K562 (cell line): Measurements from ENCODE around the gene CCDC178. TPM values are rescaled to one million over a fixed set of nuclear protein-coding genes. Genes with fewer than 3 reads are reported as not detected.

ENCODE experiments used
- ARID1B ChIP-seq: fragments of 450-650 bp; IDR thresholded peaks from 2 replicates; pipeline ENCODE4 v1.6.1; 2016; ENCODE audit warnings: antibody characterized with exemption, mild to moderate bottlenecking, inconsistent platforms
- C11orf30 ChIP-seq: fragments of 450-650 bp; IDR thresholded peaks from 2 replicates; pipeline ENCODE4 v1.6.1; 2016; ENCODE audit warnings: low read depth, mild to moderate bottlenecking
- CBFA2T2 ChIP-seq: fragments of 450-650 bp; conservative IDR thresholded peaks from 2 replicates; pipeline ENCODE4 v1.6.1; 2017; ENCODE audit warnings: mild to moderate bottlenecking
- CBFA2T3 ChIP-seq: fragments of 450-650 bp; IDR thresholded peaks from 2 replicates; pipeline ENCODE4 v1.6.1; 2017
- CBX1 ChIP-seq: sonication (generic); IDR thresholded peaks from 2 replicates; pipeline ENCODE4 v1.6.1; 2016; ENCODE audit warnings: antibody characterized with exemption, low read depth, mild to moderate bottlenecking
- DPF2 ChIP-seq: fragments of 450-650 bp; IDR thresholded peaks from 2 replicates; pipeline ENCODE4 v1.6.1; 2016
- EGR1 ChIP-seq: fragments of 450-650 bp; conservative IDR thresholded peaks from 2 replicates; pipeline ENCODE4 v1.6.1; 2017; ENCODE audit warnings: mild to moderate bottlenecking
- EP300 ChIP-seq: IDR thresholded peaks from 2 replicates; pipeline ENCODE4 v1.6.1; 2012; ENCODE audit warnings: low read length, improper control_type of control experiment
- FOSL1 ChIP-seq: fragments of 200-800 bp; sonication (Bioruptor generic); conservative IDR thresholded peaks from 2 replicates; pipeline ENCODE4 v1.6.1; 2016; ENCODE audit warnings: missing genetic modification characterization, missing compliant biosample characterization
- GATAD2B ChIP-seq: fragments of 450-650 bp; IDR thresholded peaks from 2 replicates; pipeline ENCODE4 v1.6.1; 2017; ENCODE audit warnings: mild to moderate bottlenecking, borderline replicate concordance
- HDAC8 ChIP-seq: fragments of 450-650 bp; IDR thresholded peaks from 2 replicates; pipeline ENCODE4 v1.6.1; 2016; ENCODE audit warnings: mild to moderate bottlenecking, missing genetic modification characterization, moderate library complexity, missing compliant biosample characterization
- HMGN3 ChIP-seq: IDR thresholded peaks from 2 replicates; pipeline ENCODE4 v1.6.1; 2011; ENCODE audit warnings: borderline replicate concordance, low read depth, mild to moderate bottlenecking, mixed read lengths, low read length; ENCODE audit not compliant: insufficient read length; ENCODE audit errors: extremely low read depth
- KLF16 ChIP-seq: IDR thresholded peaks from 2 replicates; pipeline ENCODE4 v1.6.1; 2016; ENCODE audit warnings: antibody characterized with exemption
- MAFF ChIP-seq: IDR thresholded peaks from 2 replicates; pipeline ENCODE4 v1.6.1; 2012; ENCODE audit warnings: low read length, improper control_type of control experiment
- MTA2 ChIP-seq: fragments of 450-650 bp; IDR thresholded peaks from 2 replicates; pipeline ENCODE4 v1.6.1; 2016; ENCODE audit warnings: low read depth
- NCOR1 ChIP-seq: fragments of 450-650 bp; IDR thresholded peaks from 2 replicates; pipeline ENCODE4 v1.6.1; 2016; ENCODE audit warnings: mild to moderate bottlenecking, moderate library complexity
- NEUROD1 ChIP-seq: fragments of 150-350 bp; IDR thresholded peaks from 2 replicates; pipeline ENCODE4 v1.6.1; 2014; ENCODE audit warnings: borderline replicate concordance, low read length, low read depth; ENCODE audit not compliant: partially characterized antibody
- NR2C1 ChIP-seq, 2 experiments: fragments of 450-650 bp; IDR thresholded peaks; 2 replicates each; pipeline ENCODE4 v1.6.1; 2017; ENCODE audit warnings: mild to moderate bottlenecking in 2 of 2, antibody characterized with exemption in 1 of 2, inconsistent platforms in 1 of 2, missing compliant biosample characterization in 1 of 2, missing genetic modification characterization in 1 of 2
- PML ChIP-seq: IDR thresholded peaks from 2 replicates; pipeline ENCODE4 v1.6.1; 2012; ENCODE audit warnings: low read length, inconsistent platforms
- SIN3B ChIP-seq: fragments of 450-650 bp; IDR thresholded peaks from 2 replicates; pipeline ENCODE4 v1.6.1; 2017; ENCODE audit warnings: low read depth, mild to moderate bottlenecking, moderate library complexity
- SMARCA4 ChIP-seq: fragments of 450-650 bp; IDR thresholded peaks from 2 replicates; pipeline ENCODE4 v1.6.1; 2016
- SMARCB1 ChIP-seq: IDR thresholded peaks from 2 replicates; pipeline ENCODE4 v1.6.1; 2011; ENCODE audit warnings: improper control_type of control experiment, low read depth; ENCODE audit not compliant: insufficient read length
- SMARCE1 ChIP-seq: fragments of 450-650 bp; IDR thresholded peaks from 2 replicates; pipeline ENCODE4 v1.7.1; 2016; ENCODE audit warnings: mild to moderate bottlenecking
- STAG1 ChIP-seq: sonication (generic); formaldehyde crosslinking; IDR thresholded peaks from 2 replicates; pipeline ENCODE4 v1.5.0; 2020; ENCODE audit warnings: missing genetic modification reagents, borderline replicate concordance
- STAT5A ChIP-seq: IDR thresholded peaks from 2 replicates; pipeline ENCODE4 v1.6.1; 2012; ENCODE audit warnings: low read length, inconsistent platforms, borderline replicate concordance
- TCF3 ChIP-seq: sonication (generic); formaldehyde crosslinking; IDR thresholded peaks from 2 replicates; pipeline ENCODE4 v1.4.0; 2020; ENCODE audit warnings: mild to moderate bottlenecking, missing genetic modification reagents
- TEAD4 ChIP-seq, 2 experiments: sonication (generic) in 1 of 2; formaldehyde crosslinking in 1 of 2; IDR thresholded peaks; 2 replicates each; pipeline versions ENCODE4 v1.6.1 to v1.8.0; 2012 to 2022; ENCODE audit warnings: borderline replicate concordance in 1 of 2, inconsistent platforms in 1 of 2, low read length in 1 of 2, mild to moderate bottlenecking in 1 of 2, missing genetic modification reagents in 1 of 2
- ZNF316 ChIP-seq: fragments of 450-650 bp; IDR thresholded peaks from 2 replicates; pipeline ENCODE4 v1.6.1; 2016
- polyA plus RNA-seq, 8 experiments: library from polyadenylated mRNA; depleted of rRNA in 4 of 8; stranded (reverse) in 5 of 8; unstranded in 3 of 8; fragments of >200 nt; fragmentation: Nextera tagmentation in 2 of 8; fragmentation: Illumina TruSeq in 1 of 8; extraction: Ambion mirVana in 2 of 8; extraction: Trizol in 1 of 8; gene quantifications; 2 replicates each; pipeline versions ENCODE4 v1.2.1 to v1.2.3, GENCODE V29; 2011 to 2014; ENCODE audit warnings: inconsistent platforms in 1 of 8, missing spikeins in 1 of 8
- total RNA-seq, 7 experiments: library from RNA; depleted of rRNA in 6 of 7; stranded (reverse); fragments of >200 nt in 6 of 7; fragmentation: Illumina TruSeq in 2 of 7; extraction: Trizol in 2 of 7; gene quantifications; 2 replicates each; pipeline versions ENCODE4 v1.2.1 to v1.2.3, GENCODE V29; 2011 to 2021; ENCODE audit warnings: low replicate concordance in 1 of 7
- TF ChIP-seq, protein P1 (sequence below): fragments of 250-450 bp; sonication (Bioruptor Pico); IDR thresholded peaks from 2 replicates; pipeline ENCODE4 v1.9.0; 2021; ENCODE audit warnings: mild to moderate bottlenecking
- TF ChIP-seq, protein P2 (sequence below): fragments of 250-450 bp; sonication (Bioruptor Pico); IDR thresholded peaks from 2 replicates; pipeline ENCODE4 v1.5.0; 2020; ENCODE audit warnings: mild to moderate bottlenecking, borderline replicate concordance
- TF ChIP-seq, protein P3 (sequence below): sonication (generic); IDR thresholded peaks from 2 replicates; pipeline ENCODE4 v1.6.1; 2016

CCDC178 gene
- total and polyA plus RNA-seq, 9 of the 15 experiments (the other 6 are each of a cell fraction or from before 2014, with no cell fraction given) = 0.12 to 0.47 (median 0.15) TPM; not detected in 6

DNA sequence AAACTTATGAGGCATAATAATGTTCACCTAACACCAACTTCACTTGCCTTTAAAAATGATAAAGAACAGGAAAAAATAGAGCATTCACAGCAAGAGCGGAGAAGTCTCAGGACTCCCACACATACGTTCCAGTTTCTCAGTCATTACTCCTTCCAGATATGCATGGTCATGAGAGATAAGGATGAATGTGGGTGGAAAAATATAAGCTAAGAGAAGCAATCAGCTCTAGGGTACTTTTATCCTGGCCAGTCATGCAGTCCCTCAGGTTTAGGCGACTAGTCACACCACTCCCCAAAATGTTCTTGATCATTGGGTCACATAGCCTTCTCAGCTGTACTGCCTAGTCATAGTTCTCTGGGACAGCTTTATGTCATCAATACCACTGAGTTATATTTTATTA lies 29.2 kb upstream of the CCDC178 start (continued):
- TF ChIP-seq, protein P1, sequence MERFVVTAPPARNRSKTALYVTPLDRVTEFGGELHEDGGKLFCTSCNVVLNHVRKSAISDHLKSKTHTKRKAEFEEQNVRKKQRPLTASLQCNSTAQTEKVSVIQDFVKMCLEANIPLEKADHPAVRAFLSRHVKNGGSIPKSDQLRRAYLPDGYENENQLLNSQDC = no peak
- TF ChIP-seq HMGN3 (peak; percentile 23), NR2C1 (IDR thresholded peaks at IDR 0.05) (no peak), NR2C1 (tag; IDR thresholded peaks at IDR 0.05) (0 out of 2 replicates have a peak, but pooled peaks have one; percentile 15), CBFA2T2 (peak; percentile 72), NEUROD1 (peak; percentile 16), KLF16 (peak; percentile 34; the same call in 1 of the 2 replicates), HDAC8 (tag) (no peak), EP300 (peak; percentile 80), CBFA2T3 (peak; percentile 84), MAFF (peak; percentile 42; the same call in 1 of the 2 replicates), SMARCE1 (peak; percentile 62; the same call in 1 of the 2 replicates), NCOR1 (peak; percentile 68), ARID1B (peak; percentile 87), PML (peak; percentile 23; the same call in 1 of the 2 replicates), C11orf30 (peak; percentile 51), MTA2 (peak; percentile 39; the same call in 1 of the 2 replicates), STAG1 (CRISPR knock-in tag) (no peak), SIN3B (no peak), GATAD2B (no peak), ZNF316 (peak; percentile 60), STAT5A (peak; percentile 52), EGR1 (peak; percentile 78), CBX1 (no peak), TCF3 (peak; percentile 82), DPF2 (peak; percentile 85), TEAD4 (IDR thresholded peaks at IDR 0.05; ENCODE audit: low read length) (peak; percentile 76), TEAD4 (CRISPR knock-in tag; IDR thresholded peaks at IDR 0.05; ENCODE audit: borderline replicate concordance) (no peak), FOSL1 (tag) (peak; percentile 53; the same call in 1 of the 2 replicates), SMARCA4 (peak; percentile 73), SMARCB1 (peak; percentile 49)
- TF ChIP-seq, protein P2, sequence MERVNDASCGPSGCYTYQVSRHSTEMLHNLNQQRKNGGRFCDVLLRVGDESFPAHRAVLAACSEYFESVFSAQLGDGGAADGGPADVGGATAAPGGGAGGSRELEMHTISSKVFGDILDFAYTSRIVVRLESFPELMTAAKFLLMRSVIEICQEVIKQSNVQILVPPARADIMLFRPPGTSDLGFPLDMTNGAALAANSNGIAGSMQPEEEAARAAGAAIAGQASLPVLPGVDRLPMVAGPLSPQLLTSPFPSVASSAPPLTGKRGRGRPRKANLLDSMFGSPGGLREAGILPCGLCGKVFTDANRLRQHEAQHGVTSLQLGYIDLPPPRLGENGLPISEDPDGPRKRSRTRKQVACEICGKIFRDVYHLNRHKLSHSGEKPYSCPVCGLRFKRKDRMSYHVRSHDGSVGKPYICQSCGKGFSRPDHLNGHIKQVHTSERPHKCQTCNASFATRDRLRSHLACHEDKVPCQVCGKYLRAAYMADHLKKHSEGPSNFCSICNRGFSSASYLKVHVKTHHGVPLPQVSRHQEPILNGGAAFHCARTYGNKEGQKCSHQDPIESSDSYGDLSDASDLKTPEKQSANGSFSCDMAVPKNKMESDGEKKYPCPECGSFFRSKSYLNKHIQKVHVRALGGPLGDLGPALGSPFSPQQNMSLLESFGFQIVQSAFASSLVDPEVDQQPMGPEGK (CRISPR knock-in tag) = no peak
- TF ChIP-seq, protein P3, sequence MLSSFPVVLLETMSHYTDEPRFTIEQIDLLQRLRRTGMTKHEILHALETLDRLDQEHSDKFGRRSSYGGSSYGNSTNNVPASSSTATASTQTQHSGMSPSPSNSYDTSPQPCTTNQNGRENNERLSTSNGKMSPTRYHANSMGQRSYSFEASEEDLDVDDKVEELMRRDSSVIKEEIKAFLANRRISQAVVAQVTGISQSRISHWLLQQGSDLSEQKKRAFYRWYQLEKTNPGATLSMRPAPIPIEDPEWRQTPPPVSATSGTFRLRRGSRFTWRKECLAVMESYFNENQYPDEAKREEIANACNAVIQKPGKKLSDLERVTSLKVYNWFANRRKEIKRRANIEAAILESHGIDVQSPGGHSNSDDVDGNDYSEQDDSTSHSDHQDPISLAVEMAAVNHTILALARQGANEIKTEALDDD = peak; percentile 96
